ENCODE data around the gene CPNE7.

CPNE7 gene

GRCh38 chr16:89645122-89645521 lies 69.6 kb downstream of the CPNE7 start:
- H3K27ac ChIP-seq, result peak overlapping the region; percentile 46
- DNase-seq (ENCODE audit: low spot score), result no peak
- CTCF ChIA-PET, result interaction anchor here (0.7 kb wide), 1 partner anchor 55 kb away, joined by 3 read pairs; no protein-coding TSS in a partner anchor
- TF ChIP-seq CTCF (conservative IDR thresholded peaks at IDR 0.05; ENCODE audit: low read depth), result no peak
- POLR2A ChIA-PET (ENCODE audit: low non-redundant PET), result no interaction called here

- DNase-seq (ENCODE audit: low spot score), result no peak
- no peak for TF ChIP-seq CTCF (conservative IDR thresholded peaks at IDR 0.05; ENCODE audit: low read depth)
- CTCF ChIA-PET, result no interaction called here
- POLR2A ChIA-PET (ENCODE audit: low non-redundant PET), result no interaction called here
- H3K27ac ChIP-seq, result peak overlapping the region; percentile 46
Observed at GRCh38 chr16:89646270-89646669, 70.7 kb downstream of the CPNE7 start.

Measured in RWPE1 (cell line).